HG03139 (cell line): Measurements from ENCODE around the gene LRRC72.
"Not testable (repeated sequence)": the region's sequence is repeated elsewhere in the genome, so short reads cannot be mapped to it uniquely, and the experiment has no call there.

ENCODE experiments used
- ATAC-seq: cut with Tn5 transposase; IDR thresholded peaks from one replicate; pipeline ENCODE4 v1.9.1; 2021; ENCODE audit not compliant: unreplicated experiment

LRRC72 gene

GRCh38 chr7:16526742-16527540, at the start of gene LRRC72:
Gene LRRC72, plus strand, starts transcription at chr7:16526825. Its CDS starts 128 bp downstream, at chr7:16526953.
- no peak for ATAC-seq

- no peak for ATAC-seq
These were observed 47.5 kb upstream of the LRRC72 start for GRCh38 chr7:16479161-16479560.

GRCh38 chr7:16479591-16479990, 47.0 kb upstream of the LRRC72 start:
- no peak for ATAC-seq

- no peak for ATAC-seq
These were observed 42.0 kb upstream of the LRRC72 start for GRCh38 chr7:16484453-16485158.

- no peak for ATAC-seq
These were observed 35.5 kb upstream of the LRRC72 start for GRCh38 chr7:16491148-16491547.

- no peak for ATAC-seq
These were observed 34.0 kb upstream of the LRRC72 start for GRCh38 chr7:16492513-16493062.

- ATAC-seq = no peak
These were observed 33.4 kb upstream of the LRRC72 start for GRCh38 chr7:16493266-16493665.

- no peak for ATAC-seq
These were observed 32.1 kb upstream of the LRRC72 start for GRCh38 chr7:16494551-16494950.

- ATAC-seq = no peak
These were observed 31.5 kb upstream of the LRRC72 start for GRCh38 chr7:16494955-16495719.

- ATAC-seq = no peak
These were observed 28.5 kb upstream of the LRRC72 start for GRCh38 chr7:16498122-16498521.

- ATAC-seq = no peak
These were observed 24.3 kb upstream of the LRRC72 start for GRCh38 chr7:16502303-16502702.

- ATAC-seq = no peak
These were observed 22.6 kb upstream of the LRRC72 start for GRCh38 chr7:16504019-16504418.

GRCh38 chr7:16506422-16506821, 20.2 kb upstream of the LRRC72 start:
- not testable (repeated sequence) for ATAC-seq

- ATAC-seq = no peak
These were observed 16.8 kb upstream of the LRRC72 start for GRCh38 chr7:16509829-16510228.

- no peak for ATAC-seq
These were observed 15.3 kb upstream of the LRRC72 start for GRCh38 chr7:16511314-16511713.

- ATAC-seq = no peak
These were observed 14.5 kb upstream of the LRRC72 start for GRCh38 chr7:16512097-16512496.

GRCh38 chr7:16514271-16514670, 12.4 kb upstream of the LRRC72 start:
- no peak for ATAC-seq

- no peak for ATAC-seq
These were observed 11.9 kb upstream of the LRRC72 start for GRCh38 chr7:16514729-16515128.

- ATAC-seq = no peak
These were observed 10.6 kb upstream of the LRRC72 start for GRCh38 chr7:16515785-16516685.

- ATAC-seq = not testable (repeated sequence)
These were observed 6.6 kb upstream of the LRRC72 start for GRCh38 chr7:16519985-16520384.
